Esophagus muscularis mucosa (tissue), 4 donors: ENCODE results near the gene GRID2. TPM values are rescaled to one million over a fixed set of nuclear protein-coding genes. Genes with fewer than 3 reads are reported as not detected.

Experiments used
- DNase-seq: peaks from one replicate; pipeline ENCODE4 v3.0.0-alpha.2; 2017; ENCODE audit errors: extremely low spot score
- H3K27ac ChIP-seq, 4 donors: fragments of 200-600 bp; sonication (generic); replicated peaks in 1 of 4; 1 replicate in 3 of 4; 2 replicates in 1 of 4; pipeline ENCODE4 v1.5.1; 2016 to 2019; ENCODE audit warnings: mild to moderate bottlenecking in 1 of 4
- H3K27me3 ChIP-seq, 4 donors: fragments of 200-600 bp; sonication (generic); one replicate each; pipeline versions ENCODE4 v1.5.1 to v1.6.0; 2016 to 2019
- H3K36me3 ChIP-seq, 4 donors: fragments of 200-600 bp; sonication (generic); one replicate each; pipeline ENCODE4 v1.5.1; 2016 to 2019
- H3K4me1 ChIP-seq, 4 donors: fragments of 200-600 bp; sonication (generic); one replicate each; pipeline ENCODE4 v1.5.1; 2016 to 2019
- H3K4me3 ChIP-seq, 4 donors: fragments of 200-600 bp; sonication (generic); 1 replicate in 2 of 4; 2 replicates in 2 of 4; pipeline ENCODE4 v1.5.1; 2016 to 2019; ENCODE audit warnings: mild to moderate bottlenecking in 4 of 4, moderate library complexity in 1 of 4
- H3K9me3 ChIP-seq, 4 donors: fragments of 200-600 bp; sonication (generic); 1 replicate in 3 of 4; 2 replicates in 1 of 4; pipeline ENCODE4 v1.5.1; 2016 to 2019
- EP300 ChIP-seq: sonication (generic); formaldehyde crosslinking; IDR thresholded peaks from one replicate; pipeline ENCODE4 v1.6.1; 2017; ENCODE audit warnings: antibody characterized with exemption
- POLR2A ChIP-seq: fragments of 450-650 bp; IDR thresholded peaks from one replicate; pipeline ENCODE4 v1.6.1; 2017; ENCODE audit warnings: antibody characterized with exemption, moderate library complexity, mild to moderate bottlenecking, low read depth
- POLR2AphosphoS5 ChIP-seq, 2 donors: sonication (generic); formaldehyde crosslinking; IDR thresholded peaks; one replicate each; pipeline ENCODE4 v1.6.1; 2017; ENCODE audit warnings: antibody characterized with exemption in 2 of 2
- WGBS: methylation state at CpG from one replicate; pipeline ENCODE4 v1.1.5; 2018; 5-methylcytosine and 5-hydroxymethylcytosine counted together
- intact Hi-C: fragments of 100-400 bp; cut with DNase I; formaldehyde crosslinking; loops from one replicate; pipeline ENCODE4 v1.15.1; 2023
- total RNA-seq, 4 donors: library from RNA; depleted of rRNA; stranded (reverse); fragments of >200 nt; gene quantifications; one replicate each; pipeline versions ENCODE4 v1.1.0 to v1.2.1, GENCODE V29; 2016
- TF ChIP-seq, protein P1 (sequence below), 3 experiments: fragments of 200-600 bp in 2 of 3; fragments of 450-650 bp in 1 of 3; sonication (generic) in 2 of 3; IDR thresholded peaks; one replicate each; pipeline ENCODE4 v1.5.1; 2017 to 2019; ENCODE audit warnings: antibody characterized with exemption in 3 of 3, mild to moderate bottlenecking in 2 of 3, moderate library complexity in 1 of 3

The GRID2 gene
- total RNA-seq, 4 donors from 2014 or later = 0.06 to 0.17 TPM; not detected in 2

DNA sequence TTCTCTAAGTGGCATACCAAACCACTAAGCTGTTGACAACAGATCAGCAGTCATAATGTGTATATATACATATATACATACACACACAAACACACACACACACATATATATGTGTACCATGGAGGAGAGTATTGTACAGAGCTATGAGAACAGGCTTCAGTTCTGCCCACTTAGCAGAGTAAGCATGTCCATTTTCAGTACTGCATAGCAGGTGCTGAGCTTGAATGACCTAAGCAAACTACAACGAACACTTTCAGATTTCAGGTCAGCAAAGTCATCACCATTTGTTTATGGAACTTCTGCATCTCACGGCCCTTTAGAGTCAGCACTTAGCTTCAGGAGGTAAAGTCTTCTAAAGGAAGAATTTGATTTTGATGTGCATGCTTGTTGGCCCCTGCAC, 789.0 kb downstream of the GRID2 start:
- WGBS = 86% methylated on average over 2 of the region's 2 CpGs
- H3K4me1 ChIP-seq = no peaks in the 10 kb centered on the region
- no peaks in the 10 kb centered on the region for H3K9me3 ChIP-seq
- intact Hi-C loops = no loop called here
- no peak for DNase-seq
- no peak for TF ChIP-seq POLR2AphosphoS5 (IDR thresholded peaks at IDR 0.05)
- no peak overlapping the region for H3K4me3 ChIP-seq
- H3K27ac ChIP-seq = no peak overlapping the region
- H3K36me3 ChIP-seq = no peaks in the 10 kb centered on the region
- no peaks in the 10 kb centered on the region for H3K27me3 ChIP-seq

DNA sequence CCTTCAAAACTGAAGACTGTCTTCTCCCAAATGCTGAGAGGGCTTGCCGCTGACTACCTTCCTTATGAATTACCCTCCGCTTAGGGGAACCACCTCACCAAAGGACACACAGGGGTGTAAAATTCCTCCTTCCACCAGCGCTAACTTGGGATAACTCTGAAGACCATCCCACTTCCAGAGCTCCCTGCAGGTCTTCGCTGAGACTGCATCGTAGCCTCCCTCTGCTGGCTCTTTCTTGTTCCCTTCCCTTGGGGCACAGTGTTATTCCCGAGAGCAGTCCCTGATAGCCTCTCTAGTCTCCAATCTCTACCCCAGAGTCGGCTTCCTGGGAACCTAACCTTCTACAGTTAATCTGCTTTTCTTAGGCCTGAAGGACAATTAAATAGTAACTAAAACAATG, 799.3 kb downstream of the GRID2 start:
- no peak for TF ChIP-seq POLR2A
- TF ChIP-seq EP300 = no peak
- no peak for TF ChIP-seq POLR2AphosphoS5 (IDR thresholded peaks at IDR 0.05)
- TF ChIP-seq, protein P1, sequence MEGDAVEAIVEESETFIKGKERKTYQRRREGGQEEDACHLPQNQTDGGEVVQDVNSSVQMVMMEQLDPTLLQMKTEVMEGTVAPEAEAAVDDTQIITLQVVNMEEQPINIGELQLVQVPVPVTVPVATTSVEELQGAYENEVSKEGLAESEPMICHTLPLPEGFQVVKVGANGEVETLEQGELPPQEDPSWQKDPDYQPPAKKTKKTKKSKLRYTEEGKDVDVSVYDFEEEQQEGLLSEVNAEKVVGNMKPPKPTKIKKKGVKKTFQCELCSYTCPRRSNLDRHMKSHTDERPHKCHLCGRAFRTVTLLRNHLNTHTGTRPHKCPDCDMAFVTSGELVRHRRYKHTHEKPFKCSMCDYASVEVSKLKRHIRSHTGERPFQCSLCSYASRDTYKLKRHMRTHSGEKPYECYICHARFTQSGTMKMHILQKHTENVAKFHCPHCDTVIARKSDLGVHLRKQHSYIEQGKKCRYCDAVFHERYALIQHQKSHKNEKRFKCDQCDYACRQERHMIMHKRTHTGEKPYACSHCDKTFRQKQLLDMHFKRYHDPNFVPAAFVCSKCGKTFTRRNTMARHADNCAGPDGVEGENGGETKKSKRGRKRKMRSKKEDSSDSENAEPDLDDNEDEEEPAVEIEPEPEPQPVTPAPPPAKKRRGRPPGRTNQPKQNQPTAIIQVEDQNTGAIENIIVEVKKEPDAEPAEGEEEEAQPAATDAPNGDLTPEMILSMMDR (IDR thresholded peaks at IDR 0.05) = no peak
- intact Hi-C loops = no loop called here
- Histone ChIP-seq H3K4me1 (no peaks in the 10 kb centered on the region), H3K4me3 (no peak overlapping the region), H3K36me3 (no peaks in the 10 kb centered on the region), H3K27me3 (no peaks in the 10 kb centered on the region), H3K9me3 (peaks cover 0 to 4% (median 0%) of the 10 kb centered on the region in 4 donors), H3K27ac (no peak overlapping the region)
- WGBS = 87% methylated on average over 7 of the region's 7 CpGs
- DNase-seq = no peak

- DNase-seq = no peak
- Histone ChIP-seq H3K4me1 (no peaks in the 10 kb centered on the region), H3K36me3 (no peaks in the 10 kb centered on the region), H3K4me3 (no peak overlapping the region), H3K27ac (no peak overlapping the region), H3K27me3 (no peaks in the 10 kb centered on the region), H3K9me3 (no peaks in the 10 kb centered on the region)
- 65% methylated on average over 1 of the region's 1 CpG for WGBS
- no peak for TF ChIP-seq EP300
- TF ChIP-seq, protein P1 (IDR thresholded peaks at IDR 0.05) = no peak
- no peak for TF ChIP-seq POLR2AphosphoS5 (IDR thresholded peaks at IDR 0.05)
- no peak for TF ChIP-seq POLR2A
- intact Hi-C loops = no loop called here
Measured at GRCh38 chr4:93116624-93117023, 812.9 kb downstream of the GRID2 start.

DNA sequence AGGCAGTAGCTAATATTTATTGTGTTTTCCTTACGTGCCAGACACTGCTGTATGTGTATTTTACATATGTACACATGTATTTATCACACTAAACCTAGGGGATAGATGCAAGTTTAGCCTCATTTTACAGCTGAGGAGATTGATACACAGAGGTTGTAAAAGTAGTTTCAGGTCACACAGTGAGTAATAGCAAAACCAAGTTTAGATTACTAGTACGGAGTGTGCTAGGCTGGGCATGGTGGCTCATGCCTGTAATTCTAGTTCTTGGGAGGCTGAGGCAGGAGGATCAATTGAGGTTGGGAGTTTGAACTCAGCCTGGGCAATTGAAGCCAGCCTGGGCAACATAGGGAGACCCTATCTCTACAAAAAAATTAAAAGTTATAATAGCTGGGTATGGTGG, 823.7 kb downstream of the GRID2 start:
- H3K36me3 ChIP-seq = no peaks in the 10 kb centered on the region
- no peak for DNase-seq
- H3K4me1 ChIP-seq = no peaks in the 10 kb centered on the region
- H3K27ac ChIP-seq = no peak overlapping the region
- no peak overlapping the region for H3K4me3 ChIP-seq
- H3K27me3 ChIP-seq = no peaks in the 10 kb centered on the region
- intact Hi-C loops = no loop called here
- WGBS = 87% methylated on average over 2 of the region's 2 CpGs
- no peaks in the 10 kb centered on the region for H3K9me3 ChIP-seq
- TF ChIP-seq, protein P1 (IDR thresholded peaks at IDR 0.05) = no peak
- no peak for TF ChIP-seq POLR2A
- no peak for TF ChIP-seq EP300
- TF ChIP-seq POLR2AphosphoS5 (IDR thresholded peaks at IDR 0.05) = no peak

GRCh38 chr4:93132631-93133030, 828.9 kb downstream of the GRID2 start:
- DNase-seq = no peak
- Histone ChIP-seq H3K9me3 (no peaks in the 10 kb centered on the region), H3K4me1 (no peaks in the 10 kb centered on the region), H3K27me3 (no peaks in the 10 kb centered on the region), H3K27ac (no peak overlapping the region), H3K36me3 (no peaks in the 10 kb centered on the region), H3K4me3 (no peak overlapping the region)
- TF ChIP-seq, protein P1 (IDR thresholded peaks at IDR 0.05) = no peak
- TF ChIP-seq POLR2A (no peak), POLR2AphosphoS5 (IDR thresholded peaks at IDR 0.05) (no peak), EP300 (no peak)
- WGBS = 68% methylated on average over 6 of the region's 6 CpGs
- intact Hi-C loops = no loop called here
